NB4 (cell line): ENCODE measurements around the gene SEL1L2.
A peak's percentile ranks its signal among the peaks of the same experiment; 100 is the strongest.

ENCODE experiments used
- DNase-seq: peaks from one replicate; pipeline ENCODE4 v3.0.0; 2010; ENCODE audit warnings: low read depth
- H3K4me3 ChIP-seq: one replicate; pipeline ENCODE4 v1.5.1; 2011; ENCODE audit warnings: mild to moderate bottlenecking, low read depth, low read length, moderate library complexity
- CTCF ChIP-seq: IDR thresholded peaks from one replicate; pipeline ENCODE4 v1.5.1; 2012; ENCODE audit warnings: low read depth, low read length
- MAX ChIP-seq: IDR thresholded peaks from 2 replicates; pipeline ENCODE4 v1.6.1; 2011; ENCODE audit warnings: low read depth, low read length
- MYC ChIP-seq: IDR thresholded peaks from 2 replicates; pipeline ENCODE4 v1.6.1; 2011; ENCODE audit warnings: low read depth, low read length
- POLR2A ChIP-seq: IDR thresholded peaks from 2 replicates; pipeline ENCODE4 v1.6.1; 2011; ENCODE audit warnings: mild to moderate bottlenecking; ENCODE audit not compliant: insufficient read length; ENCODE audit errors: extremely low read depth

Gene SEL1L2

GRCh38 chr20:13865156-13865555 lies 125.3 kb downstream of the SEL1L2 start:
- DNase-seq, result no peak
- H3K4me3 ChIP-seq, result no peak overlapping the region
- no peak for TF ChIP-seq MYC
- no peak for TF ChIP-seq CTCF
- TF ChIP-seq POLR2A, result no peak
- no peak for TF ChIP-seq MAX

- TF ChIP-seq MAX (no peak), POLR2A (no peak), MYC (no peak), CTCF (no peak)
- no peak for DNase-seq
Observed at GRCh38 chr20:13863244-13863643, 127.2 kb downstream of the SEL1L2 start.

GRCh38 chr20:13862245-13862644 lies 128.2 kb downstream of the SEL1L2 start:
- H3K4me3 ChIP-seq, result no peak overlapping the region
- TF ChIP-seq MAX, result no peak
- no peak for TF ChIP-seq POLR2A
- no peak for TF ChIP-seq MYC
- TF ChIP-seq CTCF, result no peak
- peak; percentile 45 for DNase-seq

More at GRCh38 chr20:13863244-13863643, 127.2 kb downstream of the SEL1L2 start:
- H3K4me3 ChIP-seq, result no peak overlapping the region

- no peak overlapping the region for H3K4me3 ChIP-seq
- no peak for DNase-seq
- TF ChIP-seq MAX (no peak), POLR2A (no peak), CTCF (no peak), MYC (no peak)
Observed at GRCh38 chr20:13858871-13859270, 131.5 kb downstream of the SEL1L2 start.

GRCh38 chr20:13858439-13858838 lies 132.0 kb downstream of the SEL1L2 start:
- peak; percentile 30 for DNase-seq
- TF ChIP-seq MAX (no peak), CTCF (no peak), MYC (no peak), POLR2A (no peak)
- no peak overlapping the region for H3K4me3 ChIP-seq

GRCh38 chr20:13857961-13858360 lies 132.5 kb downstream of the SEL1L2 start:
- TF ChIP-seq CTCF (no peak), MAX (no peak), POLR2A (no peak), MYC (no peak)
- DNase-seq, result no peak
- H3K4me3 ChIP-seq, result no peak overlapping the region
